ENCODE measurements around the gene FBXO24.

The FBXO24 gene

GRCh38 chr7:100589341-100589947 lies 3.3 kb downstream of the FBXO24 start:
- DNase-seq (ENCODE audit: low read depth, low spot score): no peak

GRCh38 chr7:100590077-100590737 lies 4.1 kb downstream of the FBXO24 start:
- DNase-seq (ENCODE audit: low read depth, low spot score): no peak

- DNase-seq (ENCODE audit: low read depth, low spot score): no peak
Measured at GRCh38 chr7:100591596-100591995, 5.5 kb downstream of the FBXO24 start.

GRCh38 chr7:100595188-100595587 lies 9.1 kb downstream of the FBXO24 start:
- DNase-seq (ENCODE audit: low read depth, low spot score): no peak

- no peak for DNase-seq (ENCODE audit: low read depth, low spot score)
Measured at GRCh38 chr7:100598425-100598824, 12.3 kb downstream of the FBXO24 start.

- no peak for DNase-seq (ENCODE audit: low read depth, low spot score)
Measured at GRCh38 chr7:100599911-100600729, 14.0 kb downstream of the FBXO24 start.

- DNase-seq (ENCODE audit: low read depth, low spot score): no peak
Measured at GRCh38 chr7:100600730-100601038, 14.6 kb downstream of the FBXO24 start.

GRCh38 chr7:100602889-100603725 lies 17.0 kb downstream of the FBXO24 start:
- DNase-seq (ENCODE audit: low read depth, low spot score): no peak

- no peak for DNase-seq (ENCODE audit: low read depth, low spot score)
Measured at GRCh38 chr7:100603726-100604027, 17.5 kb downstream of the FBXO24 start.

GRCh38 chr7:100604028-100604975 lies 18.2 kb downstream of the FBXO24 start:
- DNase-seq (ENCODE audit: low read depth, low spot score): no peak

- no peak for DNase-seq (ENCODE audit: low read depth, low spot score)
Measured at GRCh38 chr7:100604976-100605911, 19.1 kb downstream of the FBXO24 start.

GRCh38 chr7:100606313-100606712 lies 20.2 kb downstream of the FBXO24 start:
- no peak for DNase-seq (ENCODE audit: low read depth, low spot score)

- no peak for DNase-seq (ENCODE audit: low read depth, low spot score)
Measured at GRCh38 chr7:100607111-100607510, 21.0 kb downstream of the FBXO24 start.

- DNase-seq (ENCODE audit: low read depth, low spot score): no peak
Measured at GRCh38 chr7:100609958-100610357, 23.8 kb downstream of the FBXO24 start.

GRCh38 chr7:100611983-100612729 lies 26.0 kb downstream of the FBXO24 start, which contains the start of gene MOSPD3:
Gene MOSPD3 (plus strand): TSS chr7:100612540. CDS start chr7:100612792, 252 bp downstream.
- peak; percentile 100 for DNase-seq (ENCODE audit: low read depth, low spot score)

GRCh38 chr7:100612730-100613390 lies 26.7 kb downstream of the FBXO24 start:
- DNase-seq (ENCODE audit: low read depth, low spot score): no peak

- no peak for DNase-seq (ENCODE audit: low read depth, low spot score)
Measured at GRCh38 chr7:100613412-100614175, 27.5 kb downstream of the FBXO24 start.

Measured in iPS DF 19.7 (cell line).